Prostate gland (tissue), 2 donors: Measurements from ENCODE around the gene ADISSP. TPM values are rescaled to one million over a fixed set of nuclear protein-coding genes. Genes with fewer than 3 reads are reported as not detected.

Experiments used
- DNase-seq: peaks from one replicate; pipeline ENCODE4 v3.0.0-alpha.2; 2019; ENCODE audit warnings: low spot score
- H3K27ac ChIP-seq, 2 donors: fragments of 200-600 bp; sonication (generic); 2 replicates each; pipeline ENCODE4 v1.5.1; 2017 to 2019
- H3K27me3 ChIP-seq: fragments of 200-600 bp; sonication (generic); replicated peaks from 2 replicates; pipeline ENCODE4 v1.5.1; 2019; ENCODE audit not compliant: insufficient read depth
- H3K36me3 ChIP-seq, 2 donors: fragments of 200-600 bp; sonication (generic); 1 replicate in 1 of 2; 2 replicates in 1 of 2; pipeline versions ENCODE4 v1.5.1 to v1.8.1; 2017 to 2019
- H3K4me1 ChIP-seq: fragments of 200-600 bp; sonication (generic); replicated peaks from 2 replicates; pipeline ENCODE4 v1.5.1; 2019
- H3K4me3 ChIP-seq, 2 donors: fragments of 200-600 bp; sonication (generic); 2 replicates each; pipeline ENCODE4 v1.5.1; 2017 to 2019
- H3K9me3 ChIP-seq: fragments of 200-600 bp; sonication (generic); 2 replicates; pipeline ENCODE4 v1.5.1; 2017
- POLR2A ChIP-seq: fragments of 450-650 bp; IDR thresholded peaks from one replicate; pipeline ENCODE4 v1.6.1; 2016; ENCODE audit warnings: antibody characterized with exemption, mild to moderate bottlenecking
- POLR2AphosphoS5 ChIP-seq: sonication (generic); formaldehyde crosslinking; IDR thresholded peaks from one replicate; pipeline ENCODE4 v1.6.1; 2017; ENCODE audit warnings: antibody characterized with exemption
- WGBS: methylation state at CpG from one replicate; pipeline ENCODE4 v1.1.5; 2018; 5-methylcytosine and 5-hydroxymethylcytosine counted together
- intact Hi-C: fragments of 100-400 bp; cut with DNase I; formaldehyde crosslinking; loops from one replicate; pipeline ENCODE4 v1.14.2; 2022
- total RNA-seq, 2 donors: library from RNA; depleted of rRNA; stranded (reverse); fragments of >200 nt; gene quantifications; one replicate each; pipeline ENCODE4 v1.1.0, GENCODE V29; 2016
- TF ChIP-seq, protein P1 (sequence below), 4 experiments: fragments of 200-600 bp in 2 of 4; fragments of 450-650 bp in 2 of 4; sonication (generic) in 2 of 4; IDR thresholded peaks; 1 replicate in 3 of 4; 2 replicates in 1 of 4; pipeline ENCODE4 v1.5.1; 2016 to 2019; ENCODE audit warnings: antibody characterized with exemption in 4 of 4, mild to moderate bottlenecking in 2 of 4, moderate library complexity in 2 of 4

Gene ADISSP
- total RNA-seq, 2 donors from 2014 or later = 11.8 to 14.6 TPM

DNA sequence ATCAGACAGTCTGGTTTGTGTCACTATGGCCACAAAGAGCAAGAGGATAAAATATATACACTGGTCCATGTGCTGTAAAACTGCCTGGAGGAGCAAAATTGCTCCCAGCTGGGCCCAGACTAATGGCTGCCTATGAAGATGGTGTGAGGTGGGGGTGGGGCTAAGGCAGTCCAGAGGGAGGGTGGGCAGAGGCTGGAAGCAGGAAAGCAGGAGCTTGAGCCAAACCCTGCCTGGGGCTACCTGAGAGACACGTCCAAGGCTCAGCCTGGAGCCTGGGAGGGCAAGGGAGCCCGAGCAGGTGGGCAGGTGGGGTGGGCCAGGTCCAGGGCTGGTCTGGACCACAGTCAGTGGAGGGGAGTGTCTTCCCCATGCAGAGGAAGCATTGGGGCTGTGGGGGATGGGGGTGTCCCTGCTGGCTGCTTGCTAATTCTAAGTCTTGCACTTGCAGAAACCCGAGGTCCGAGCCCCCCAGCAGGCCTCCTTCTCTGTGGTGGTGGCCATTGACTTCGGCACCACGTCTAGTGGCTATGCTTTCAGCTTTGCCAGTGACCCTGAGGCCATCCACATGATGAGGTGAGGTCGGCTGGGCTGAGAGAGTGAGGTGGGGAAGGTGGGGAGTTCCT, 25.6 kb downstream of the ADISSP start:
- TF ChIP-seq, protein P1, sequence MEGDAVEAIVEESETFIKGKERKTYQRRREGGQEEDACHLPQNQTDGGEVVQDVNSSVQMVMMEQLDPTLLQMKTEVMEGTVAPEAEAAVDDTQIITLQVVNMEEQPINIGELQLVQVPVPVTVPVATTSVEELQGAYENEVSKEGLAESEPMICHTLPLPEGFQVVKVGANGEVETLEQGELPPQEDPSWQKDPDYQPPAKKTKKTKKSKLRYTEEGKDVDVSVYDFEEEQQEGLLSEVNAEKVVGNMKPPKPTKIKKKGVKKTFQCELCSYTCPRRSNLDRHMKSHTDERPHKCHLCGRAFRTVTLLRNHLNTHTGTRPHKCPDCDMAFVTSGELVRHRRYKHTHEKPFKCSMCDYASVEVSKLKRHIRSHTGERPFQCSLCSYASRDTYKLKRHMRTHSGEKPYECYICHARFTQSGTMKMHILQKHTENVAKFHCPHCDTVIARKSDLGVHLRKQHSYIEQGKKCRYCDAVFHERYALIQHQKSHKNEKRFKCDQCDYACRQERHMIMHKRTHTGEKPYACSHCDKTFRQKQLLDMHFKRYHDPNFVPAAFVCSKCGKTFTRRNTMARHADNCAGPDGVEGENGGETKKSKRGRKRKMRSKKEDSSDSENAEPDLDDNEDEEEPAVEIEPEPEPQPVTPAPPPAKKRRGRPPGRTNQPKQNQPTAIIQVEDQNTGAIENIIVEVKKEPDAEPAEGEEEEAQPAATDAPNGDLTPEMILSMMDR (IDR thresholded peaks at IDR 0.05) = no peak
- no peak for TF ChIP-seq POLR2AphosphoS5
- TF ChIP-seq POLR2A = no peak
- 75% methylated on average over 7 of the region's 7 CpGs for WGBS
- Histone ChIP-seq H3K27ac (no peak overlapping the region), H3K27me3 (no peaks in the 10 kb centered on the region), H3K4me3 (no peak overlapping the region), H3K36me3 (no peaks in the 10 kb centered on the region), H3K9me3 (no peaks in the 10 kb centered on the region), H3K4me1 (peaks cover 3% of the 10 kb centered on the region)
- DNase-seq = no peak
- intact Hi-C loops = no loop called here

DNA sequence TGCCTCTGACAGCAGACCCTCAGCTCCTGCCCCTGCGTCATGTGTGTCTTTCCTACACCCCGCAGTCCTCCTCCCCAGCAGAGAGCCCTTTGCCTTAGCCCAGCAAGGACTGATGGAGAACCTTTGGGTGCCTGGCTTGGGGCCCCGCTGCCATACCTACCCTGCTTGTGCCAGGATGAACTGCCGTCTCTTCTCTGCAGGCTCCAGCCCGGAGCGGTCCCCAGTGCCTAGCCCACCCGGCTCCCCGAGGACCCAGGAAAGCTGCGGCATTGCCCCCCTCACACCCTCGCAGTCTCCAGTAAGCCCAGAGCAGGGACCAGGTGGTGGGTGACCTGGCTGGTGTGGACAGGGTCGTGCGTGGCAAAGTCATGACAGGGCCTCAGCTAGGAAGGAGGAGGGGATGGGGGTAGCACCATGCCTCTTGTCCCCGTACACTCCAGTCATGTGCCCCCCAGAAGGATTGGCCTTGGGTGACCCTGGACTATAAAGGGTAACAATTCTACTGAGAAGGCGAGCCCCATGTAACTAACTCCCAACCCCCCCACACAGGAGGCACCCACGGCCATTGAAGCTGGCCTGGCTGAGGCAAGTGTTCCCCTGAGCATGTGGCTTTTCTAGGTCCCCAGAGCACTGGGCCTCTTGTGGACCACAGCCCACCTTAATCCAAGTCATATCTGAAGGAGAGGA, 26.8 kb downstream of the ADISSP start:
- H3K4me1 ChIP-seq = peaks cover 3% of the 10 kb centered on the region
- 92% methylated on average over 15 of the region's 15 CpGs for WGBS
- TF ChIP-seq POLR2AphosphoS5 (no peak), POLR2A (no peak)
- TF ChIP-seq, protein P1 (IDR thresholded peaks at IDR 0.05) = no peak
- no peak overlapping the region for H3K27ac ChIP-seq
- H3K4me3 ChIP-seq = no peak overlapping the region
- H3K9me3 ChIP-seq = no peaks in the 10 kb centered on the region
- no peak for DNase-seq
- H3K36me3 ChIP-seq = no peaks in the 10 kb centered on the region
- H3K27me3 ChIP-seq = no peaks in the 10 kb centered on the region
- intact Hi-C loops = no loop called here

DNA sequence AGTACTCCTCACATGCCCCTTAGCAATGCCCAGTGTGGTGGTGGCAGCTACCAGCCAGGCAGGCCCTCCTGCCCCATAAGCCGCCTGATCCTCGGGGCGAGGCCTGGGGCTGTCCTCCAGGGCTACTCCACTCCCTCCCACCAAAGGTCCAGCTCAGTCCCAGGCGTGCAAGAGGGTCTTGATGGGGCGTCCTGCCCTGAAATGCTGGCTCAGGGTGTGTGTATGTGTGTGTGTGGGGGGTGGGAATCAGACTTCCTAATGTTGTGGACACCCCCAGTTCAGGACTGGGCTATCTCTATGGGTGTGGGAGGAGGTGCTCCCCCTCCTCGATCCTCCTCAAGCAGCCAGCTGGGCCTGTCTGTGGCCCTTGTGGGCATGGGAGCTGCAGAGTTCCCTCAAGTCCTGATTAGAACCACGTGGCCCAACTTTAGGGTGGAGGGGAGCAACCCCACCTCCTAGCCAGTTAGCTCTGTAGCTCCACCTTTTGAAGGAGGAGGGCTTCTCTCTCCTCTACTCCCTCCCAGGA, 27.6 kb downstream of the ADISSP start:
- Histone ChIP-seq H3K9me3 (no peaks in the 10 kb centered on the region), H3K27ac (no peak overlapping the region), H3K4me3 (no peak overlapping the region), H3K27me3 (no peaks in the 10 kb centered on the region), H3K36me3 (no peaks in the 10 kb centered on the region), H3K4me1 (peaks cover 3% of the 10 kb centered on the region)
- no peak for DNase-seq
- intact Hi-C loops = no loop called here
- TF ChIP-seq POLR2AphosphoS5 (no peak), POLR2A (no peak)
- TF ChIP-seq, protein P1 (IDR thresholded peaks at IDR 0.05) = no peak
- 90% methylated on average over 7 of the region's 7 CpGs for WGBS

DNA sequence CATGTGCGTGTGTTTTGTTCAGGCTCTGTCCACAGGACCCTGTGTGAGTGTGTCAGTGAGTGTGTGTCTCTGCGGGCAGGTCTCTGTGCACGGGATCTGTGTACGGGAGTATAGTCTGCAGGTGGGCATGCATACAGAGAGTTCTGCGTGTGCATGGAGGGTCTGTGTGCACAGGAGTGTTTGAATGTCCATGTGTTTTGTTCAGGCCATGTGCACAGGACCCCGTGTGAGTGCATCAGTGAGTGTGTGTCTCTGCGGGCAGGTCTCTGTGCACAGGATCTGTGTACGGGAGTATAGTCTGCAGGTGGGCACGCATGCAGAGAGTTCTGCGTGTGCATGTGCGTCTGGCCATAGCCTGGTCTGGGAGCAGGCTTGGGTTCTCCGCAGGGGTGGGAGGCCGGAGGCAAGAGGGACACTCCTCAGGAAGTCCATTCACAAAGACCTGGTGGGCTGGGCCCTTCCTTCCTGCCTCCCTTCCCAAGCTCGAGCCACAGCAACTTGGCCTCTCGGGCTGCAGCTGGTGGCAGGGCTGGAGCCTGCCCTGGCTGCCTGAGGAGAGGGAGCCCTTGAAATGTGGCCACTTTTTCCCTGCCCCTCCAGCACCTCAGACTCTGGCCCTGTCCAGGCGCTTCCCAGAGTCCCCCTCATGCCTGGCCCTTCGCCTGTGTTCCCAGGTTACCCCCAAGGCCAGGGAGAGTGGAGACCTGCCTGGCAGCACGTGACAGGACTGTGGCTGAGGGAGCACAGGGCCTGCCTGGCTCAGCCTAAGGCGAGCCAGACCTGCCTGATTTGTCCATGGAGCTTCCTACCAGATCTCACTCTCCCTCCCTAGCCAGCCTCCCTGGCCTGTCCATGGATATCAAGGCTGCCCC, 28.3 kb downstream of the ADISSP start:
- Histone ChIP-seq H3K27me3 (no peaks in the 10 kb centered on the region), H3K9me3 (no peaks in the 10 kb centered on the region), H3K4me3 (no peak overlapping the region), H3K36me3 (no peaks in the 10 kb centered on the region), H3K4me1 (peaks cover 3% of the 10 kb centered on the region), H3K27ac (no peak overlapping the region)
- intact Hi-C loops = no loop called here
- 79% methylated on average over 18 of the region's 19 CpGs for WGBS
- no peak for DNase-seq
- TF ChIP-seq, protein P1 (IDR thresholded peaks at IDR 0.05) = no peak
- no peak for TF ChIP-seq POLR2A
- TF ChIP-seq POLR2AphosphoS5 = no peak
